Panc1 (cell line): ENCODE data around the gene ATP13A4.

Source experiments
- CTCF ChIP-seq: fragments of 450-650 bp; IDR thresholded peaks from 2 replicates; pipeline ENCODE4 v1.5.1; 2017; ENCODE audit warnings: mild to moderate bottlenecking
- REST ChIP-seq, 2 experiments: IDR thresholded peaks; 2 replicates each; pipeline ENCODE4 v1.6.1; 2011 to 2012; ENCODE audit warnings: low read depth in 2 of 2, control low read depth in 1 of 2, low read length in 1 of 2, mild to moderate bottlenecking in 1 of 2, moderate library complexity in 1 of 2; ENCODE audit not compliant: insufficient read depth in 1 of 2

DNA sequence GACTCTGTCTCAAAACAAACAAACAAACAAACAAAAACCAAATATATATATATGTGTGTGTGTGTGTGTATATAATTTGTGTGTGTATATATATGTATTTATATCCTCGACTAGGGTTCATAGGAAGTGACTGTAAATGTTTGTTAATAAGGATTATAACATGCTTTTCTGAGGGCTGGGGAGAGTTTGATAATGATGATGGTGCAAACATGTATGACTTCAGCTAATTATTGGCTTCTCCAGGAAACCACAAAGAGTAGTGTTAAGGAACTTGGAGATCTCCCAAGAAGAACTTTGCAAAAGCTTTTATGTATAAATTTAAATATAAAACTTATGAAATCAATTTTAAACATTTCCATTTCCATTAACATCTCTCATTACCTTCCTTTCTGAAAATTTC lies 34.4 kb upstream of the ATP13A4 start:
- TF ChIP-seq CTCF (no peak), REST (IDR thresholded peaks at IDR 0.05; ENCODE audit: insufficient read depth in 1 of 2, low read depth in 2 of 2, low read length in 1 of 2) (no peak)
